ENCODE results near the gene IKZF3.

Gene IKZF3

DNA sequence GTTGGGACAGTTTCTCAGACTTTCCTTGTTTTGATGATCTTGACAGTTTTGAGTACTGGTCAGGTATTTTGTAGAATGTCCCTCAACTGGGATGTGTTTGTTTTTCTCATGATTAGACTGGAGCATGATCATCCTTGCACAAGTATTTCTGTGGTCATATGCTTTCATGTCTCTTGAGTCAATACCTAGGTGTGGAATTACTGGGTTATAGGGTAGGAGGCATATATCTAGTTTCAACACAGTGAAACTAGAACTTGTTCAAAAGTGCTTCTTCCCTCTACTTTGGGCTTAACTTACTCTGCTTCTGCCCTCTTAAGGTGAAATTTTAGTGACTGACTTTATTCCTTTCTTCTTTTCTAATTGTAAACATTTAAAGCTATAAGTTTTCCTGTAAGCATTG is 30.1 kb downstream of the IKZF3 start:
- DNase-seq (ENCODE audit: extremely low spot score): no peak
- CTCF ChIA-PET: interaction anchor here (0.8 to 3.1 kb wide), 4 partner anchors 14 to 32 kb away, joined by 3 to 25 read pairs (median 4); no protein-coding TSS in a partner anchor
- POLR2A ChIA-PET: interaction anchor here (0.6 kb wide), 1 partner anchor 12 kb away, joined by 3 read pairs; no protein-coding TSS in a partner anchor

DNA sequence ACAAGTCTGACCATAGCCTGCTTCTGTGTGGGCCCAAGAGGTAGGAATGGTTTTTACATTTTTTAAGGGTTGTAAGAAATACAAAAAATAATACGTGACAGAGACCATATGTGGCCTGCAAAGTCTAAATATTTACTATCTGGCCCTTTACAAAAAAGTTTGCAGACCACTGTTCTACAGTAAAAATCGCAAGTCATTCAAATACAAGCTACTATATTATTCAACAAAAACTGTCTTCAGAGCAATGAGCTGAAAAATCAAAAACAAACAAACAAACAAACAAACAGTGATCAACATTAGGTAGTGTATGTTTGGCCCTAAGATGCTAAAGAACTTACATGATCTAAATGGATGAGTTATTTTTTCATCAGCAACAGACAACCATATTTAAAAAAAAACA is 32.5 kb downstream of the IKZF3 start:
- CTCF ChIA-PET: interaction anchor here (0.9 kb wide), 1 partner anchor 26 kb away, joined by 3 read pairs; no protein-coding TSS in a partner anchor
- TF ChIP-seq, protein P1, sequence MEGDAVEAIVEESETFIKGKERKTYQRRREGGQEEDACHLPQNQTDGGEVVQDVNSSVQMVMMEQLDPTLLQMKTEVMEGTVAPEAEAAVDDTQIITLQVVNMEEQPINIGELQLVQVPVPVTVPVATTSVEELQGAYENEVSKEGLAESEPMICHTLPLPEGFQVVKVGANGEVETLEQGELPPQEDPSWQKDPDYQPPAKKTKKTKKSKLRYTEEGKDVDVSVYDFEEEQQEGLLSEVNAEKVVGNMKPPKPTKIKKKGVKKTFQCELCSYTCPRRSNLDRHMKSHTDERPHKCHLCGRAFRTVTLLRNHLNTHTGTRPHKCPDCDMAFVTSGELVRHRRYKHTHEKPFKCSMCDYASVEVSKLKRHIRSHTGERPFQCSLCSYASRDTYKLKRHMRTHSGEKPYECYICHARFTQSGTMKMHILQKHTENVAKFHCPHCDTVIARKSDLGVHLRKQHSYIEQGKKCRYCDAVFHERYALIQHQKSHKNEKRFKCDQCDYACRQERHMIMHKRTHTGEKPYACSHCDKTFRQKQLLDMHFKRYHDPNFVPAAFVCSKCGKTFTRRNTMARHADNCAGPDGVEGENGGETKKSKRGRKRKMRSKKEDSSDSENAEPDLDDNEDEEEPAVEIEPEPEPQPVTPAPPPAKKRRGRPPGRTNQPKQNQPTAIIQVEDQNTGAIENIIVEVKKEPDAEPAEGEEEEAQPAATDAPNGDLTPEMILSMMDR (IDR thresholded peaks at IDR 0.05; ENCODE audit: control extremely low read depth, extremely low read depth, low read depth, missing control alignments): no peak
- POLR2A ChIA-PET: no interaction called here
- no peak for DNase-seq (ENCODE audit: extremely low spot score)

More for the DNA sequence above, 30.1 kb downstream of the IKZF3 start:
- TF ChIP-seq, protein P1 (IDR thresholded peaks at IDR 0.05; ENCODE audit: control extremely low read depth, extremely low read depth, low read depth, missing control alignments): no peak

DNA sequence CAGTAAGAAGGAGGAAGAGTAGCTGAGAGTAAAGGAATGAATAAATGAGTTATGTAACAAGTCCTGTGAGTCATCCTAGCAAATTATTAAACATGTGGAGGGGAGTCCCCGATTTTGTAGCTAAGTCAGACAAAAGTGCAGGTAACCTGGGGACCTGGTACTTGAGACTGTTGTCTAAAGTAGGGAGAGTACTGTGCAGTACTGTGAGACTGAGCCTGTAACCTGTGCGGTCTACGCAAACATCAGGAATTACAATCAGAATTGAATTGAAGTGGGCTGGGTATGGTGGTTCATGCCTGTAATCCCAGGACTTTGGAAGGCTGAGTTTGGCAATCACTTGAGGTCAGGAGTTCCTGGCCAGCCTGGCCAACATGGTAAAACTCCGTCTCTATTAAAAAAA is 35.7 kb downstream of the IKZF3 start:
- POLR2A ChIA-PET: no interaction called here
- no peak for DNase-seq (ENCODE audit: extremely low spot score)
- TF ChIP-seq, protein P1 (IDR thresholded peaks at IDR 0.05; ENCODE audit: control extremely low read depth, extremely low read depth, low read depth, missing control alignments): no peak
- CTCF ChIA-PET: interaction anchor here (1.0 to 2.4 kb wide), 3 partner anchors 9 to 151 kb away, joined by 3 to 5 read pairs (median 3); no protein-coding TSS in a partner anchor

DNA sequence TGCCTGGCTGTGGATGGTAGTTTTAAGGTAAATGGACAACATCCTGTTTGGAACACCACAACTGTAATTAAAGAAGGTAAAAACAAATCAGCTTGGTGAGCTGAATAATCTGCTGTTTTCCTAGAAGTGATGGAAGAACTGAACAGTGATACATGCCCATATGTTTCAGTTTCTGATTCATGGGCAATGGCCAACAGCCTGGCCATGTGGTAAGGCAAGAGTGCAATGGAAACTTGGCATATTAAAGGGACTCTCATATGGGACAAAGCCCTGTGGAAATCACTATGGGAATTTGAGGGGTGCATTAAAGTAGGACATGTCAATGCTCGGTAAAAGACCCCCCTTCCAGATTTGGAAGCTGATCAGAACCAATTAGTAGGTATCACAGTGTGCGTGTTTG is 37.8 kb downstream of the IKZF3 start:
- CTCF ChIA-PET: no interaction called here
- POLR2A ChIA-PET: no interaction called here

DNA sequence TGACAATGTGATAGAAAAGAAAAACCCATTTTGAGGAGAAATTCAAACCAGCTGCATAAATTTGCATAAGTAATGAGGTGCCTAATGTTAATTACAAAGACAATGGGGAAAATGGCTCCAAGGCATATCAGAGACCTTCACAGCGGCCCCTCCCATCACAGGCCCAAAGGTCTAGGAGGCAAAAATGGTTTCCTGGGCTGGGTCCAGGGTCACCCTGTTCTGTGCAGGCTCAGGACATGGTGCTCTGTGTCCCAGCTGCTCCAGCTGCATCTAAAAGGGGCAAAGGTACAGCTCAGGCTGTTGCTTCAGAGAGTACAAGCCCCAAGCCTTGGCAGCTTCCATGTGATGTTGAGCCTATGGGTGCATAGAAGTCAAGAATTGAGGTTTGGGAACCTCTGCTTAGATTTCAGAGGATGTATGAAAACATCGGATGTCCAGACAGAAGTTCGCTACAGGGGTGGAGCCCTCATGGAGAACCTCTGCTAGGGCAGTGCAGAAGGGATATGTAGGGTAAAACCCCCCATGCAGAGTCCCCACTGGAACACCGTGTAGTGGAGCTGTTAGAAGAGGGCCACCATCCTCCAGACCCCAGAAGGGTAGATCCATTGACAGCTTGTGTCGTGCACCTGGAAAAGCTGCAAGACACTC is 40.6 kb downstream of the IKZF3 start:
- TF ChIP-seq, protein P1 (IDR thresholded peaks at IDR 0.05; ENCODE audit: control extremely low read depth, extremely low read depth, low read depth, missing control alignments): no peak
- ChIA-PET POLR2A (no interaction called here), CTCF (interaction anchor here (1.7 kb wide), 1 partner anchor 21 kb away, joined by 4 read pairs; no protein-coding TSS in a partner anchor)
- no peak for DNase-seq (ENCODE audit: extremely low spot score)

More for the DNA sequence above, 37.8 kb downstream of the IKZF3 start:
- no peak for DNase-seq (ENCODE audit: extremely low spot score)
- TF ChIP-seq, protein P1 (IDR thresholded peaks at IDR 0.05; ENCODE audit: control extremely low read depth, extremely low read depth, low read depth, missing control alignments): no peak

DNA sequence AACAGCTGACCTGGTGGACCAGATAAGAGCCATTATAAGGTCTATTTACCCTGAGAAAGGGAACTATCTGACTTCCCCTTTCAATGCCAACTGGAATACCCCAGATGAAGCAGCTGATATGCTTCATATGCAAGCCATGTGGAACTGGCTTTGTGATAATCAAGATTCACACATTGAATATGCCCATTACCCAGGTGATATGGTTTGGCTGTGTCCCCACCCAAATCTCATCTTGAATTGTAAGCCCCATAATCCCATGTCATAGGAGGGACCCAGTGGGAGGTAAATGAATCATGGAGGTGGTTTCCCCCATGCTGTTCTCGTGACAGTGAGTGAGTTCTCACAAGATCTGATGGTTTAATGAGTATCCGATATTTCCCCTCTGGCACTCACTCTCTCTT is 42.1 kb downstream of the IKZF3 start:
- CTCF ChIA-PET: interaction anchor here (1.7 to 4.8 kb wide), 4 partner anchors 13 to 30 kb away, joined by 4 to 25 read pairs (median 8); no protein-coding TSS in a partner anchor
- no peak for DNase-seq (ENCODE audit: extremely low spot score)
- POLR2A ChIA-PET: no interaction called here
- TF ChIP-seq, protein P1 (IDR thresholded peaks at IDR 0.05; ENCODE audit: control extremely low read depth, extremely low read depth, low read depth, missing control alignments): no peak
